Measurements from ENCODE around the gene TMEM72. TPM values are rescaled to one million over a fixed set of nuclear protein-coding genes. Genes with fewer than 3 reads are reported as not detected.

Gene TMEM72
- total and polyA plus RNA-seq, 2 experiments from 2014 or later: not detected

DNA sequence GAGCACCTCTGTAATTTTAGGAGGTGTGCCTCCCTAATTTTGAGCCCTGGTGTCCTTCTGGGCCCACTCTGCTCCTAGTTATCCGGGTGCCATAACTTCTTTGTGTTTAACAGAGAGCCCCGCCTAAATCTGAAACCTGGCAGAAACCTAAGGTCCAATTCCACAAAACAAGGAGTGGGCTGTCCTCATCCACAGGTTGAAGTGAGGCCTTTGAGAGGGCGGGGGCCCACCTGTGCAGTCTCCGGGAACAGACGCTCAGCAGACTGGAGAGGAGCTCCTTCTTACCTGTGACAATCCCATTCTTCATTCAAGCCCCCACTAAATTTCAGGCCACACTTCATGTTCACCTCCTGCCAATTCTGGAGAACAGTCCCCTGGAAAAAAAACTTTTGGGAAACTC is 10.9 kb downstream of the TMEM72 start:
- no peaks in the 10 kb centered on the region for H3K4me1 ChIP-seq (ENCODE audit: insufficient read depth)
- peaks cover 9% of the 10 kb centered on the region; the same call in 2 of the 3 replicates for H3K9me3 Mint-ChIP-seq
- H3K4me3 Mint-ChIP-seq: no peak overlapping the region

More for the DNA sequence above, 10.9 kb downstream of the TMEM72 start:
- Histone ChIP-seq H3K27ac (ENCODE audit: low read depth) (no peak overlapping the region), H4K20me1 (replicated peaks; ENCODE audit: insufficient read depth) (no peaks in the 10 kb centered on the region), H3K9me2 (ENCODE audit: insufficient read depth) (peaks cover 2% of the 10 kb centered on the region; the same call in 1 of the 2 replicates), H3K79me2 (replicated peaks; ENCODE audit: insufficient read depth) (no peaks in the 10 kb centered on the region), H2AFZ (no peak overlapping the region), H3K36me3 (ENCODE audit: insufficient read depth) (no peaks in the 10 kb centered on the region), H3K4me3 (no peak overlapping the region), H3K4me2 (no peak overlapping the region), H3K27me3 (ENCODE audit: insufficient read depth) (no peaks in the 10 kb centered on the region), H3F3A (replicated peaks; ENCODE audit: low read depth) (no peaks in the 10 kb centered on the region)
- ATAC-seq (no peak), DNase-seq (ENCODE audit: low spot score) (no peak)
- Mint-ChIP-seq H3K27ac (no peak overlapping the region), H3K27me3 (ENCODE audit: insufficient read depth, low read depth, poor library complexity) (peaks cover 3% of the 10 kb centered on the region), H3K36me3 (ENCODE audit: low read depth) (peaks cover 4% of the 10 kb centered on the region; the same call in 1 of the 3 replicates), H3K4me1 (no peaks in the 10 kb centered on the region)
- TF ChIP-seq, protein P1, sequence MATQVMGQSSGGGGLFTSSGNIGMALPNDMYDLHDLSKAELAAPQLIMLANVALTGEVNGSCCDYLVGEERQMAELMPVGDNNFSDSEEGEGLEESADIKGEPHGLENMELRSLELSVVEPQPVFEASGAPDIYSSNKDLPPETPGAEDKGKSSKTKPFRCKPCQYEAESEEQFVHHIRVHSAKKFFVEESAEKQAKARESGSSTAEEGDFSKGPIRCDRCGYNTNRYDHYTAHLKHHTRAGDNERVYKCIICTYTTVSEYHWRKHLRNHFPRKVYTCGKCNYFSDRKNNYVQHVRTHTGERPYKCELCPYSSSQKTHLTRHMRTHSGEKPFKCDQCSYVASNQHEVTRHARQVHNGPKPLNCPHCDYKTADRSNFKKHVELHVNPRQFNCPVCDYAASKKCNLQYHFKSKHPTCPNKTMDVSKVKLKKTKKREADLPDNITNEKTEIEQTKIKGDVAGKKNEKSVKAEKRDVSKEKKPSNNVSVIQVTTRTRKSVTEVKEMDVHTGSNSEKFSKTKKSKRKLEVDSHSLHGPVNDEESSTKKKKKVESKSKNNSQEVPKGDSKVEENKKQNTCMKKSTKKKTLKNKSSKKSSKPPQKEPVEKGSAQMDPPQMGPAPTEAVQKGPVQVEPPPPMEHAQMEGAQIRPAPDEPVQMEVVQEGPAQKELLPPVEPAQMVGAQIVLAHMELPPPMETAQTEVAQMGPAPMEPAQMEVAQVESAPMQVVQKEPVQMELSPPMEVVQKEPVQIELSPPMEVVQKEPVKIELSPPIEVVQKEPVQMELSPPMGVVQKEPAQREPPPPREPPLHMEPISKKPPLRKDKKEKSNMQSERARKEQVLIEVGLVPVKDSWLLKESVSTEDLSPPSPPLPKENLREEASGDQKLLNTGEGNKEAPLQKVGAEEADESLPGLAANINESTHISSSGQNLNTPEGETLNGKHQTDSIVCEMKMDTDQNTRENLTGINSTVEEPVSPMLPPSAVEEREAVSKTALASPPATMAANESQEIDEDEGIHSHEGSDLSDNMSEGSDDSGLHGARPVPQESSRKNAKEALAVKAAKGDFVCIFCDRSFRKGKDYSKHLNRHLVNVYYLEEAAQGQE (IDR thresholded peaks at IDR 0.05; ENCODE audit: unreplicated experiment): no peak
- TF ChIP-seq EZH2phosphoT487 (IDR thresholded peaks at IDR 0.05; ENCODE audit: unreplicated experiment) (no peak), JUNB (IDR thresholded peaks at IDR 0.05; ENCODE audit: unreplicated experiment) (no peak), ZNF331 (CRISPR knock-in tag; IDR thresholded peaks at IDR 0.05; ENCODE audit: low read depth) (no peak), POLR2AphosphoS5 (IDR thresholded peaks at IDR 0.05; ENCODE audit: low read depth) (no peak), ZNF114 (CRISPR knock-in tag; IDR thresholded peaks at IDR 0.05) (no peak), EZH2 (IDR thresholded peaks at IDR 0.05; ENCODE audit: low read depth, unreplicated experiment) (no peak), CREB1 (CRISPR knock-in tag; IDR thresholded peaks at IDR 0.05; ENCODE audit: low read depth) (no peak), NANOG (IDR thresholded peaks at IDR 0.05; ENCODE audit: borderline replicate concordance) (no peak)
- TF ChIP-seq, protein P2, sequence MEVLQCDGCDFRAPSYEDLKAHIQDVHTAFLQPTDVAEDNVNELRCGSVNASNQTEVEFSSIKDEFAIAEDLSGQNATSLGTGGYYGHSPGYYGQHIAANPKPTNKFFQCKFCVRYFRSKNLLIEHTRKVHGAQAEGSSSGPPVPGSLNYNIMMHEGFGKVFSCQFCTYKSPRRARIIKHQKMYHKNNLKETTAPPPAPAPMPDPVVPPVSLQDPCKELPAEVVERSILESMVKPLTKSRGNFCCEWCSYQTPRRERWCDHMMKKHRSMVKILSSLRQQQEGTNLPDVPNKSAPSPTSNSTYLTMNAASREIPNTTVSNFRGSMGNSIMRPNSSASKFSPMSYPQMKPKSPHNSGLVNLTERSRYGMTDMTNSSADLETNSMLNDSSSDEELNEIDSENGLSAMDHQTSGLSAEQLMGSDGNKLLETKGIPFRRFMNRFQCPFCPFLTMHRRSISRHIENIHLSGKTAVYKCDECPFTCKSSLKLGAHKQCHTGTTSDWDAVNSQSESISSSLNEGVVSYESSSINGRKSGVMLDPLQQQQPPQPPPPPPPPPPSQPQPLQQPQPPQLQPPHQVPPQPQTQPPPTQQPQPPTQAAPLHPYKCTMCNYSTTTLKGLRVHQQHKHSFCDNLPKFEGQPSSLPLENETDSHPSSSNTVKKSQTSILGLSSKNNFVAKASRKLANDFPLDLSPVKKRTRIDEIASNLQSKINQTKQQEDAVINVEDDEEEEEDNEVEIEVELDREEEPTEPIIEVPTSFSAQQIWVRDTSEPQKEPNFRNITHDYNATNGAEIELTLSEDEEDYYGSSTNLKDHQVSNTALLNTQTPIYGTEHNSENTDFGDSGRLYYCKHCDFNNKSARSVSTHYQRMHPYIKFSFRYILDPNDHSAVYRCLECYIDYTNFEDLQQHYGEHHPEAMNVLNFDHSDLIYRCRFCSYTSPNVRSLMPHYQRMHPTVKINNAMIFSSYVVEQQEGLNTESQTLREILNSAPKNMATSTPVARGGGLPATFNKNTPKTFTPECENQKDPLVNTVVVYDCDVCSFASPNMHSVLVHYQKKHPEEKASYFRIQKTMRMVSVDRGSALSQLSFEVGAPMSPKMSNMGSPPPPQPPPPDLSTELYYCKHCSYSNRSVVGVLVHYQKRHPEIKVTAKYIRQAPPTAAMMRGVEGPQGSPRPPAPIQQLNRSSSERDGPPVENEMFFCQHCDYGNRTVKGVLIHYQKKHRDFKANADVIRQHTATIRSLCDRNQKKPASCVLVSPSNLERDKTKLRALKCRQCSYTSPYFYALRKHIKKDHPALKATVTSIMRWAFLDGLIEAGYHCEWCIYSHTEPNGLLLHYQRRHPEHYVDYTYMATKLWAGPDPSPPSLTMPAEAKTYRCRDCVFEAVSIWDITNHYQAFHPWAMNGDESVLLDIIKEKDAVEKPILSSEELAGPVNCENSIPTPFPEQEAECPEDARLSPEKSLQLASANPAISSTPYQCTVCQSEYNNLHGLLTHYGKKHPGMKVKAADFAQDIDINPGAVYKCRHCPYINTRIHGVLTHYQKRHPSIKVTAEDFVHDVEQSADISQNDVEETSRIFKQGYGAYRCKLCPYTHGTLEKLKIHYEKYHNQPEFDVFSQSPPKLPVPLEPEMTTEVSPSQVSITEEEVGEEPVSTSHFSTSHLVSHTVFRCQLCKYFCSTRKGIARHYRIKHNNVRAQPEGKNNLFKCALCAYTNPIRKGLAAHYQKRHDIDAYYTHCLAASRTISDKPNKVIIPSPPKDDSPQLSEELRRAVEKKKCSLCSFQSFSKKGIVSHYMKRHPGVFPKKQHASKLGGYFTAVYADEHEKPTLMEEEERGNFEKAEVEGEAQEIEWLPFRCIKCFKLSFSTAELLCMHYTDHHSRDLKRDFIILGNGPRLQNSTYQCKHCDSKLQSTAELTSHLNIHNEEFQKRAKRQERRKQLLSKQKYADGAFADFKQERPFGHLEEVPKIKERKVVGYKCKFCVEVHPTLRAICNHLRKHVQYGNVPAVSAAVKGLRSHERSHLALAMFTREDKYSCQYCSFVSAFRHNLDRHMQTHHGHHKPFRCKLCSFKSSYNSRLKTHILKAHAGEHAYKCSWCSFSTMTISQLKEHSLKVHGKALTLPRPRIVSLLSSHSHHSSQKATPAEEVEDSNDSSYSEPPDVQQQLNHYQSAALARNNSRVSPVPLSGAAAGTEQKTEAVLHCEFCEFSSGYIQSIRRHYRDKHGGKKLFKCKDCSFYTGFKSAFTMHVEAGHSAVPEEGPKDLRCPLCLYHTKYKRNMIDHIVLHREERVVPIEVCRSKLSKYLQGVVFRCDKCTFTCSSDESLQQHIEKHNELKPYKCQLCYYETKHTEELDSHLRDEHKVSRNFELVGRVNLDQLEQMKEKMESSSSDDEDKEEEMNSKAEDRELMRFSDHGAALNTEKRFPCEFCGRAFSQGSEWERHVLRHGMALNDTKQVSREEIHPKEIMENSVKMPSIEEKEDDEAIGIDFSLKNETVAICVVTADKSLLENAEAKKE (CRISPR knock-in tag; IDR thresholded peaks at IDR 0.05): no peak
- TF ChIP-seq, protein P3, sequence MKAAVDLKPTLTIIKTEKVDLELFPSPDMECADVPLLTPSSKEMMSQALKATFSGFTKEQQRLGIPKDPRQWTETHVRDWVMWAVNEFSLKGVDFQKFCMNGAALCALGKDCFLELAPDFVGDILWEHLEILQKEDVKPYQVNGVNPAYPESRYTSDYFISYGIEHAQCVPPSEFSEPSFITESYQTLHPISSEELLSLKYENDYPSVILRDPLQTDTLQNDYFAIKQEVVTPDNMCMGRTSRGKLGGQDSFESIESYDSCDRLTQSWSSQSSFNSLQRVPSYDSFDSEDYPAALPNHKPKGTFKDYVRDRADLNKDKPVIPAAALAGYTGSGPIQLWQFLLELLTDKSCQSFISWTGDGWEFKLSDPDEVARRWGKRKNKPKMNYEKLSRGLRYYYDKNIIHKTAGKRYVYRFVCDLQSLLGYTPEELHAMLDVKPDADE (IDR thresholded peaks at IDR 0.05): no peak
- TF ChIP-seq, protein P4, sequence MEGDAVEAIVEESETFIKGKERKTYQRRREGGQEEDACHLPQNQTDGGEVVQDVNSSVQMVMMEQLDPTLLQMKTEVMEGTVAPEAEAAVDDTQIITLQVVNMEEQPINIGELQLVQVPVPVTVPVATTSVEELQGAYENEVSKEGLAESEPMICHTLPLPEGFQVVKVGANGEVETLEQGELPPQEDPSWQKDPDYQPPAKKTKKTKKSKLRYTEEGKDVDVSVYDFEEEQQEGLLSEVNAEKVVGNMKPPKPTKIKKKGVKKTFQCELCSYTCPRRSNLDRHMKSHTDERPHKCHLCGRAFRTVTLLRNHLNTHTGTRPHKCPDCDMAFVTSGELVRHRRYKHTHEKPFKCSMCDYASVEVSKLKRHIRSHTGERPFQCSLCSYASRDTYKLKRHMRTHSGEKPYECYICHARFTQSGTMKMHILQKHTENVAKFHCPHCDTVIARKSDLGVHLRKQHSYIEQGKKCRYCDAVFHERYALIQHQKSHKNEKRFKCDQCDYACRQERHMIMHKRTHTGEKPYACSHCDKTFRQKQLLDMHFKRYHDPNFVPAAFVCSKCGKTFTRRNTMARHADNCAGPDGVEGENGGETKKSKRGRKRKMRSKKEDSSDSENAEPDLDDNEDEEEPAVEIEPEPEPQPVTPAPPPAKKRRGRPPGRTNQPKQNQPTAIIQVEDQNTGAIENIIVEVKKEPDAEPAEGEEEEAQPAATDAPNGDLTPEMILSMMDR (conservative IDR thresholded peaks at IDR 0.05; ENCODE audit: low read depth in 2 of 2): no peak

All from GM23338 (cell line).